Stimulated activated CD8-positive, alpha-beta memory T cell treated with anti-CD3 and anti-CD28 coated beads, Interleukin-4, amount 100 ng/mL, for 24 hours (primary cell): ENCODE results near the gene KCNC3.

Source experiments
- DNase-seq: peaks from one replicate; pipeline ENCODE4 v3.0.0-alpha.2; 2020; ENCODE audit warnings: low read depth

KCNC3 gene

GRCh38 chr19:50329146-50329925 lies at the start of gene KCNC3:
TSS of gene KCNC3 (minus strand) at chr19:50329377. CDS start at chr19:50329082, 295 bp downstream.
- peak; percentile 75 for DNase-seq

- no peak for DNase-seq
Measured at GRCh38 chr19:50378863-50379236, 49.7 kb upstream of the KCNC3 start.

- no peak for DNase-seq
Measured at GRCh38 chr19:50378169-50378862, 49.1 kb upstream of the KCNC3 start.

DNA sequence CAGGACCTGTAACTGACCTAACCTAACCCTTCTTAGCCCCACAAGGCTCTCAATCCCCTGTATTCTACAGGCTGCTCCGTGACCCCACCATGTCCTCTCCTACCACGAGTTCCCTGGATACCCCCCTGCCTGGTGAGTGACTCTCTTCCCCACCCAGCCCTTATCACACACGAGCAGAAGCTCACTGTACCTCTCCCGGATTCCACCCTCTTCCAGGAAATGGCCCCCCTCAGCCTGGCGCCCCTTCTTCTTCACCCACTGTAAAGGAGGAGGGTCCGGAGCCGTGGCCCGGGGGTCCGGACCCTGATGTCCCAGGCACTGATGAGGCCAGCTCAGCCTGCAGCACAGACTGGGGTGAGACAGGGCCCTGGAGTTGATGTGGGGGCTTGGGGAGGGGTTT lies 48.3 kb upstream of the KCNC3 start:
- DNase-seq: no peak

- DNase-seq: no peak
Measured at GRCh38 chr19:50377051-50377461, 47.9 kb upstream of the KCNC3 start.

GRCh38 chr19:50376166-50377050 lies 47.2 kb upstream of the KCNC3 start, which contains the start of gene NR1H2:
TSS of gene NR1H2 (plus strand) at chr19:50376457. CDS start at chr19:50377606, 1,149 bp downstream.
- peak; percentile 90 for DNase-seq

GRCh38 chr19:50371914-50372475 lies 42.8 kb upstream of the KCNC3 start:
- DNase-seq: no peak

DNA sequence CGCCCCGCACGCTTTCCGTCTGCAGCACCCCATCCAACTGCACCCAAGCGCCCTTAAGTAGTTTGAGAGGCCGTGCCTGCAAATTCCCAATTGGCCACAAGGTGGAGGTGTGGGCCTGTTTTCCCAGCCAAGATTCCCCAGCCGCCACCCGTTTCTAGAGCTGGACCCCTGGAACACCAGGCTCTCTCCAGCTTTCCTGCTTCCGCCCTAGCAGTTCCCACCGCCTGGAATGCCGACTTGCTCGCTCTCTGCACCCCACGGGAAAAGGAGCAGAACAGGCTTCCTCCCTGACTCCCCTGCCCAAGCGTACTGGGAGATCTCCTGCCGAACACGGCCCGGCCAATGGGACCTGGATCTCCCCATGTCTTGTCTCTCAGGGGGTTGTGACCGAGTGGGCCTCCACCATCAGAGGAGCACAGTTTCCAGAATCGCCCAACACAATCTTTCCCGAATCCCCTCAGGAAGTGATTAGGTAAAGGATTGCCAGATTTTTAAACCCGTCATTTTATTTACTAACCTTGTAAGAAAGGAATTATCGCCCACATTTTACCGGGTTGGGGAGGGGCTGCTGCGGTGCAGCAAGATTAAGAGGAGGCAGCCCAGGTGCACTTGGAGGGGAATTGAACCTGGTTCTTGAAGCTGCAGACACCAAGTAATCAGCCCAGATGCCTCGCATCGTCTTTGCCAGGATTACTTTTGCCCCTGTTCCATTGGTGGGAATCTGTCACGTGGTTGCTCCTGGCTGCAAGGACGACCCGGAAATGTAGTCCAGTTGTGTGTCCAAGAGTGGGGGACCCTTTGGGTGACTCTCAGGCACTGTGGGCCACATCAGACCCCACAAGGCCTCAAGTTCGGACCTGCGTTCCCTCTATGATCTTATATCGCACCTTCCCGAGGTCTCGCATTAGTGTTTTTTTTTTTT lies 39.7 kb upstream of the KCNC3 start:
- peak; percentile 53 for DNase-seq

DNA sequence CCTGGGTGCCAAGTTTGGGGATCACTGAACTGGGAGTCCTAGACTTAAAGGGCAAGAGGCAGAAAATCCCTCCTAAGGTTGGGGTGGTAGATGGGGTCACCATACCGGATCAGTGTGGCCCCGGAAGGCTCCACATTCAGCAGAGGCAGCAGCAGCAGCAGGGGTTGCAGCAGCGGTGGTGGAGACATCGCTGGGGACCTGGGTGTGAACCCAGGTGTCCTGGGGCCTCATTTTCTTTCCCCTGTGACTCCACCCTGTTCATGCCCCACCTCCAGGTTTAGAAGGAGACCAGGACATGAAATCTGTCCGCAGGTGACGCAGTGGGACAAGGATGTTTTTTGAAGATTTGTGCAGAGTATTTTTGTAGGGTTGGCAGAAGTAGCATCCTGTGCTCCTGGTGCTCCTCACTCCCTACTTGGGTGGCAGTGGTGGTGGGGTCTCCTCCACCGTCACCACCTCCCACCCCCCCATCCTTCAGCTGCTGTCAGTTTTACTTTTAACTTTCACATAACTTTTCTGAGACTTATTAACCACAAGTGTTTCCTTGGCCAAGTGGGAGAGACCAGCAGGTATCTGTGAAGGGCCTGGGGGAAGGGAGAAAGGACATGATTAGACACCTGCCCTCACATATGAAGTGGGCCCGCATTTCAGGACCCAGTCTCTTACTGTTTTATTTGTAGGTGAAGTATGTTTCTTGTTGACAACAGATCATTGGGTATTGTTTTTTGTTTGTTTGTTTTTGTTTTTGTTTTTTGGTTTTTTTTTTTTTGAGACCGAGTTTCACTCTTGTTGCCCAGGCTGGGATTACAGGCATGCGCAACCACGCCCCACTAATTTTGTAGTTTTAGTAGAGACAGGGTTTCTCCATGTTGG lies 36.5 kb upstream of the KCNC3 start, which contains the start of gene NAPSA:
Gene NAPSA (minus strand): TSS at position 206 of the 873 bp plus-strand sequence. CDS start 18 bp downstream, at position 188.
- no peak for DNase-seq

GRCh38 chr19:50362656-50363424 lies 33.7 kb upstream of the KCNC3 start:
- DNase-seq: no peak

DNA sequence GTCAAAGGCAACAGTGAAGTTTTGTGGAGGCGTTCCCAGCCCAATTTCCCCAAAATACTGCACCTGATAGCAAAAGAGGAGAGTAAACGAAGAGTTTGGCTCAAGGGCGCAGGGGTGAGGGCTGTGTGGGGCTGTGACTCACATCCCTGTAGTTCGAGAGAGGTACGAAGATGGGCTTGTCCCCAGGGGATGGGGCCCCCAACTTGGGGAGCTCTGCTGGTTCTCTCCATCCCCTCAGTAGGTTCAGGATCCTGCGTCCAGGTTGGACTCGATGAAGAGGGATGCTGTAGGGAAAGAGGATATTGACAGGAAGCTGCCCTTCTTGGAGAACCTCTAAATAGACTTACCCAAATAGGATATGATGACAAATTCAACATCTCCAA lies 32.8 kb upstream of the KCNC3 start:
- no peak for DNase-seq

GRCh38 chr19:50361290-50362029 lies 32.3 kb upstream of the KCNC3 start:
- DNase-seq: no peak

- DNase-seq: no peak
Measured at GRCh38 chr19:50359328-50359818, 30.2 kb upstream of the KCNC3 start.

GRCh38 chr19:50358483-50359327 lies 29.5 kb upstream of the KCNC3 start:
- peak; percentile 62 for DNase-seq

- peak; percentile 84 for DNase-seq
Measured at GRCh38 chr19:50357178-50358100, 28.3 kb upstream of the KCNC3 start.

- no peak for DNase-seq
Measured at GRCh38 chr19:50356691-50357177, 27.6 kb upstream of the KCNC3 start.
